Body of pancreas (tissue), 4 donors: ENCODE data around the gene ING4.

Experiments
- POLR2A ChIP-seq, 3 donors: fragments of 450-650 bp; IDR thresholded peaks; one replicate each; pipeline ENCODE4 v1.6.1; 2016; ENCODE audit warnings: antibody characterized with exemption in 3 of 3, mild to moderate bottlenecking in 2 of 3
- TF ChIP-seq, protein P1 (sequence below), 7 experiments: fragments of 450-650 bp in 4 of 7; fragments of 200-600 bp in 3 of 7; sonication (generic) in 3 of 7; IDR thresholded peaks; one replicate each; pipeline ENCODE4 v1.5.1; 2016 to 2019; ENCODE audit warnings: antibody characterized with exemption in 7 of 7

- no peak for TF ChIP-seq POLR2A (IDR thresholded peaks at IDR 0.05)
- TF ChIP-seq, protein P1, sequence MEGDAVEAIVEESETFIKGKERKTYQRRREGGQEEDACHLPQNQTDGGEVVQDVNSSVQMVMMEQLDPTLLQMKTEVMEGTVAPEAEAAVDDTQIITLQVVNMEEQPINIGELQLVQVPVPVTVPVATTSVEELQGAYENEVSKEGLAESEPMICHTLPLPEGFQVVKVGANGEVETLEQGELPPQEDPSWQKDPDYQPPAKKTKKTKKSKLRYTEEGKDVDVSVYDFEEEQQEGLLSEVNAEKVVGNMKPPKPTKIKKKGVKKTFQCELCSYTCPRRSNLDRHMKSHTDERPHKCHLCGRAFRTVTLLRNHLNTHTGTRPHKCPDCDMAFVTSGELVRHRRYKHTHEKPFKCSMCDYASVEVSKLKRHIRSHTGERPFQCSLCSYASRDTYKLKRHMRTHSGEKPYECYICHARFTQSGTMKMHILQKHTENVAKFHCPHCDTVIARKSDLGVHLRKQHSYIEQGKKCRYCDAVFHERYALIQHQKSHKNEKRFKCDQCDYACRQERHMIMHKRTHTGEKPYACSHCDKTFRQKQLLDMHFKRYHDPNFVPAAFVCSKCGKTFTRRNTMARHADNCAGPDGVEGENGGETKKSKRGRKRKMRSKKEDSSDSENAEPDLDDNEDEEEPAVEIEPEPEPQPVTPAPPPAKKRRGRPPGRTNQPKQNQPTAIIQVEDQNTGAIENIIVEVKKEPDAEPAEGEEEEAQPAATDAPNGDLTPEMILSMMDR (IDR thresholded peaks at IDR 0.05): no peak
These were observed 40.7 kb upstream of the ING4 start for GRCh38 chr12:6703631-6704030.
